ENCODE measurements around the gene GAS7.

DNA sequence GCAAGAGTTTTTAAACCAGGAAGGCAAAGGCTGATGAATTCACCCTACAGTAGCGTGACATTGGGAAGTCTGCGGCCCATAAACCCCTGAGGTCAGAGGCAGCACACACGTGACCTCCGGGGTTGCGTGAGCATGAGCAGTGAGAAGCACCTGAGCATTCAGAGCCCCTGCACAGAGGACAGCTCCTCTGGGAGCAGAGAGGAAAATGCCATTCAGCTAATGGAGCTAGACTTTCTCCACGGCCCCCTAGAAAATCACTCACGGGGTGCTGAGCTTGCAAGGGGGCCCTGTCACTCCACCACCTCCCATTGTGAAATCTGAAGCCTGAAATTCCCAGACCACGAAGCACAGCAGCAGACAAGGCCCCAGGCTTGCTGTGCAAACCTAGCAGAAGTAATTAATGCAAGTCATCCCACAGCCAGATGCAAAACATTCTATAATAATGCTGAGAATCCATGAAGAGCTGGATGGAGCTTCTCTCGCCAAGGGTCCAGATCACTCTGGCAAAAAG, 178.4 kb downstream of the GAS7 start:
- TF ChIP-seq CTCF (IDR thresholded peaks at IDR 0.05) (no peak), POLR2A (IDR thresholded peaks at IDR 0.05) (no peak), POLR2AphosphoS5 (IDR thresholded peaks at IDR 0.05) (no peak), EP300 (IDR thresholded peaks at IDR 0.05) (no peak)
